ENCODE measurements around the gene PLEKHN1.
A peak's percentile ranks its signal among the peaks of the same experiment; 100 is the strongest.

PLEKHN1 gene

DNA sequence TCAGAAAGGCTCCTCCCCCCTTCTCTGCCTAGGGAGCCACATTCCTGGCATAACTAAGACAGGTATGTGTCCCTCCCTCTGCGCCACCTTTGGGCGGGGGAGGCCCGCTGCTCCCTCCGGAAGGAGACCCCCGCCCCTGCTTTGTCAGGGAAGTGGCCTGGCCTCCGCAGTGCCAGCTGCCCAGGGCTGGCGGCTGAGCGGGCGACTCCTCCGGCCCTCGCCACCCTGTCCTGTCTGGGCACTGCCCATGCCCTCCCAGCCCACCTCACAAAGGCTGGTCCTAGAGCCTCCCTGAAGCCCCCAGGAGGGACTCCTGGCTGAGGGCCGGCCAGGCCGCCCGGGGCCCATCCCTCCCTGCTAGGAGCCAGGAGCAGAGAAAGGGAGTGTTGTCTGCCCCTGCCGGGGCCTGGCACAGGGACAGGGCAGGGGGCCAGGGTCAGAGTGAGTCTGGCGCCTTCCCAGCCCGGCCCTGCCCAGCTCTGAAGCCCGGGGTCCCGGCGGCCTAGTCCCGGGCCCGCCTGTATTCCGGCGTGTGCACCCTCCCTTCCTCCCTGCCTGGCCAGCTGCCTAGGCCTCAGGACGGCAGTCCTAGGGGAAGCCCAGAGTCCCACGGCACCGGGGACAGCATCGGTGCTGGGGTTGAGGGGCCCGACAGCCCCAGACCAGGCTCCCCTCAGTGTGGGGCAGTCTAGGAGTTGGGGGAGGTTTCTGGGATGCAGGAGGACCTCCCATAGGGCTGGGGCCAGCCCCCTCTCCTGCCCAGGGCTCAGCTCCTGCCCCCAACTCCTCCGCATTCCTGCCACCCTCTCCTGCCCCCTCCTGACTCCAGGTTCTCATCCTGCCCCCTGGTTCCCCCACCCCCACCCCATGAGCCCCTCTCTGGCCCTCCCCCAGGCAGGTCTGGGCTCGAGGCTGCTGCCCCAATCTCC, 58.8 kb downstream of the PLEKHN1 start:
- peaks cover 54% of the 10 kb centered on the region for H3K36me3 ChIP-seq (ENCODE audit: insufficient read depth, insufficient read length, low read length)
- DNase-seq (ENCODE audit: low read depth, low spot score): peak; percentile 57
- H3K4me1 ChIP-seq (ENCODE audit: insufficient read depth, insufficient read length): peaks cover 30% of the 10 kb centered on the region
- no peak for TF ChIP-seq YY1 (IDR thresholded peaks at IDR 0.05; ENCODE audit: insufficient read depth, insufficient read length)
- no peak for TF ChIP-seq SUZ12 (IDR thresholded peaks at IDR 0.05; ENCODE audit: extremely low read depth, insufficient read depth, insufficient read length)
- no peak for TF ChIP-seq ZNF274 (IDR thresholded peaks at IDR 0.05; ENCODE audit: low read depth, low read length)
- H3K27me3 ChIP-seq (ENCODE audit: insufficient read depth, insufficient read length): no peaks in the 10 kb centered on the region
- peak overlapping the region; percentile 72 for H3K9ac ChIP-seq (ENCODE audit: insufficient read length, low read depth)
- no peaks in the 10 kb centered on the region for H3K9me3 ChIP-seq (ENCODE audit: insufficient read depth, low read length)
- H3K4me3 ChIP-seq (ENCODE audit: insufficient read length, low read depth): no peak overlapping the region

Data from NT2/D1 (cell line).